IMR-90 (cell line): ENCODE data around the gene MAS1L. TPM values are rescaled to one million over a fixed set of nuclear protein-coding genes. Genes with fewer than 3 reads are reported as not detected.

Experiments used
- ATAC-seq: fragments of 200-7000 bp; cut with Tn5 transposase; 2 replicates; pipeline ENCODE4 v1.9.1; 2020; ENCODE audit warnings: low read depth, mild to moderate bottlenecking, moderate library complexity
- BruUV-seq: library from RNA; stranded (reverse); fragments of 400-500 nt; replicated peaks from 2 replicates; lab custom pipeline; 2021; lab: Mats Ljungman, UMichigan
- CTCF ChIA-PET: fragments of 300-600 bp; formaldehyde crosslinking; extraction: SDS; loops from one replicate; lab custom pipeline; 2021; ENCODE audit warnings: antibody characterized with exemption; lab: Yijun Ruan, JAX
- POLR2A ChIA-PET: fragments of 300-600 bp; sonication (Branson Sonifier 250); formaldehyde crosslinking; loops from one replicate; lab custom pipeline; 2022; ENCODE audit warnings: antibody characterized with exemption; ENCODE audit not compliant: unreplicated experiment; lab: Charles Lee
- DNase-seq: peaks from one replicate; pipeline ENCODE4 v3.0.0; 2013
- H2AFZ ChIP-seq: replicated peaks from 2 replicates; pipeline ENCODE3; 2013; ENCODE audit warnings: low read length, mild to moderate bottlenecking; ENCODE audit not compliant: poor library complexity
- H2AK5ac ChIP-seq: 2 replicates; pipeline ENCODE4 v1.6.1; 2013; ENCODE audit warnings: low read depth, low read length, inconsistent platforms
- H2AK9ac ChIP-seq: replicated peaks from 2 replicates; pipeline ENCODE3; 2013; ENCODE audit warnings: mild to moderate bottlenecking, low read depth, low read length, moderate library complexity; ENCODE audit not compliant: poor library complexity
- H2BK120ac ChIP-seq: 2 replicates; pipeline ENCODE4 v1.6.1; 2013; ENCODE audit warnings: low read depth, low read length, inconsistent platforms
- H2BK15ac ChIP-seq: 3 replicates; pipeline ENCODE4 v1.6.1; 2013; ENCODE audit warnings: low read depth, low read length, inconsistent platforms
- H2BK20ac ChIP-seq: 2 replicates; pipeline ENCODE4 v1.6.1; 2013; ENCODE audit warnings: low read depth, mild to moderate bottlenecking, inconsistent platforms, low read length, moderate library complexity
- H2BK5ac ChIP-seq: 2 replicates; pipeline ENCODE4 v1.6.1; 2013; ENCODE audit warnings: mild to moderate bottlenecking, low read depth, low read length, inconsistent platforms; ENCODE audit not compliant: poor library complexity, severe bottlenecking
- H3K14ac ChIP-seq: replicated peaks from 2 replicates; pipeline ENCODE4 v1.6.1; 2013; ENCODE audit warnings: low read depth, low read length, inconsistent platforms
- H3K18ac ChIP-seq: 2 replicates; pipeline ENCODE4 v1.6.1; 2013; ENCODE audit warnings: low read depth, low read length, control low read depth
- H3K23ac ChIP-seq: 2 replicates; pipeline ENCODE4 v1.6.1; 2013; ENCODE audit warnings: low read depth, low read length, inconsistent platforms
- H3K27ac ChIP-seq: 2 replicates; pipeline ENCODE4 v1.5.1; 2013; ENCODE audit warnings: mild to moderate bottlenecking, control low read depth, low read length; ENCODE audit not compliant: insufficient read depth
- H3K27me3 ChIP-seq: 2 replicates; pipeline ENCODE4 v1.6.1; 2013; ENCODE audit warnings: low read length; ENCODE audit not compliant: control insufficient read depth, insufficient read depth
- H3K36me3 ChIP-seq: 2 replicates; pipeline ENCODE4 v1.6.1; 2013; ENCODE audit warnings: low read length, mixed read lengths; ENCODE audit not compliant: control insufficient read depth, insufficient read depth
- H3K4ac ChIP-seq: 2 replicates; pipeline ENCODE4 v1.6.1; 2013; ENCODE audit warnings: low read depth, low read length, inconsistent platforms
- H3K4me1 ChIP-seq: 2 replicates; pipeline ENCODE4 v1.6.1; 2013; ENCODE audit warnings: low read length, mixed read lengths; ENCODE audit not compliant: control insufficient read depth, insufficient read depth
- H3K4me2 ChIP-seq: 2 replicates; pipeline ENCODE4 v1.6.1; 2013; ENCODE audit warnings: low read depth, mild to moderate bottlenecking, control low read depth, low read length, moderate library complexity
- H3K4me3 ChIP-seq: 2 replicates; pipeline ENCODE4 v1.5.1; 2013; ENCODE audit warnings: low read depth, mild to moderate bottlenecking, control low read depth, low read length, moderate library complexity; ENCODE audit not compliant: insufficient read depth
- H3K56ac ChIP-seq: 2 replicates; pipeline ENCODE4 v1.6.1; 2013; ENCODE audit warnings: low read length, inconsistent platforms; ENCODE audit not compliant: insufficient read depth; ENCODE audit errors: extremely low read depth
- H3K79me1 ChIP-seq, 2 experiments: 2 replicates each; pipeline ENCODE4 v1.6.1; 2013; ENCODE audit warnings: low read length in 2 of 2, inconsistent platforms in 1 of 2, low read depth in 1 of 2
- H3K9ac ChIP-seq: 2 replicates; pipeline ENCODE4 v1.6.1; 2013; ENCODE audit warnings: low read depth, low read length, control low read depth
- H3K9me1 ChIP-seq: 2 replicates; pipeline ENCODE4 v1.6.1; 2013; ENCODE audit warnings: low read length, inconsistent platforms; ENCODE audit not compliant: insufficient read depth
- H3K9me3 ChIP-seq: 2 replicates; pipeline ENCODE4 v1.6.1; 2013; ENCODE audit warnings: low read length; ENCODE audit not compliant: control insufficient read depth, insufficient read depth
- H4K20me1 ChIP-seq: 2 replicates; pipeline ENCODE4 v1.6.1; 2013; ENCODE audit warnings: low read length, inconsistent platforms; ENCODE audit not compliant: insufficient read depth
- H4K5ac ChIP-seq: 2 replicates; pipeline ENCODE4 v1.6.1; 2013; ENCODE audit warnings: mild to moderate bottlenecking, low read depth, low read length, control low read depth
- H4K8ac ChIP-seq, 2 experiments: 2 replicates each; pipeline ENCODE4 v1.6.1; 2013; ENCODE audit warnings: low read depth in 2 of 2, low read length in 2 of 2, control low read depth in 1 of 2, inconsistent platforms in 1 of 2
- H4K91ac ChIP-seq: 2 replicates; pipeline ENCODE4 v1.6.1; 2013; ENCODE audit warnings: low read depth, low read length, inconsistent platforms; ENCODE audit not compliant: insufficient read depth
- BHLHE40 ChIP-seq: fragments of 150-350 bp; IDR thresholded peaks from 2 replicates; pipeline ENCODE4 v1.6.1; 2016; ENCODE audit warnings: mild to moderate bottlenecking, low read depth, low read length
- CEBPB ChIP-seq: IDR thresholded peaks from 2 replicates; pipeline ENCODE4 v1.6.1; 2012; ENCODE audit warnings: low read depth, low read length, improper control_type of control experiment
- CHD1 ChIP-seq: IDR thresholded peaks from 2 replicates; pipeline ENCODE4 v1.6.1; 2012; ENCODE audit warnings: low read depth, low read length, improper control_type of control experiment
- MAFK ChIP-seq: IDR thresholded peaks from 2 replicates; pipeline ENCODE4 v1.6.1; 2012; ENCODE audit warnings: low read depth, low read length, improper control_type of control experiment
- POLR2A ChIP-seq: IDR thresholded peaks from 2 replicates; pipeline ENCODE4 v1.6.1; 2012; ENCODE audit warnings: mild to moderate bottlenecking, low read depth, low read length
- RAD21 ChIP-seq: IDR thresholded peaks from 2 replicates; pipeline ENCODE4 v1.6.1; 2012; ENCODE audit warnings: low read length, improper control_type of control experiment
- RCOR1 ChIP-seq: IDR thresholded peaks from 2 replicates; pipeline ENCODE4 v1.6.1; 2012; ENCODE audit warnings: mild to moderate bottlenecking, low read length, improper control_type of control experiment; ENCODE audit not compliant: insufficient replicate concordance
- SMC3 ChIP-seq: fragments of 150-350 bp; IDR thresholded peaks from 2 replicates; pipeline ENCODE4 v1.6.1; 2016; ENCODE audit warnings: low read depth, mild to moderate bottlenecking, antibody characterized with exemption, low read length, moderate library complexity
- WGBS, 2 experiments: methylation state at CpG; one replicate each; pipeline versions ENCODE4 v1.1.5 to v1.1.7; 2013; ENCODE audit warnings: missing lambda C conversion rate in 2 of 2; ENCODE audit not compliant: insufficient read length in 1 of 2; ENCODE audit errors: extremely low coverage in 2 of 2; 5-methylcytosine and 5-hydroxymethylcytosine counted together
- dilution Hi-C: fragments of 300-500 bp; cut with HindIII; formaldehyde crosslinking; loops from one replicate; pipeline ENCODE4 v1.14.3; 2018; ENCODE audit warnings: low sequenced_read_pairs; ENCODE audit not compliant: unreplicated experiment
- in situ Hi-C: fragments of 300-500 bp; cut with MboI; formaldehyde crosslinking; loops from 3 replicates; pipeline ENCODE4 v1.14.3; 2019; ENCODE audit warnings: low sequenced_read_pairs, inconsistent platforms, mixed read lengths
- intact Hi-C: fragments of 100-400 bp; cut with micrococcal nuclease; formaldehyde crosslinking; loops from 2 replicates; pipeline ENCODE4 v1.10.0; 2022
- polyA plus RNA-seq, 3 experiments: library from polyadenylated mRNA; depleted of rRNA; stranded (reverse); fragments of >200 nt; gene quantifications; 2 replicates each; pipeline ENCODE4 v1.2.3, GENCODE V29; 2012; ENCODE audit warnings: low replicate concordance in 1 of 3
- total RNA-seq: library from RNA; depleted of rRNA; stranded (reverse); fragments of >200 nt; gene quantifications from 2 replicates; pipeline ENCODE4 v1.2.3, GENCODE V29; 2012
- TF ChIP-seq, protein P1 (sequence below): fragments of 150-350 bp; IDR thresholded peaks from 2 replicates; pipeline ENCODE4 v1.6.1; 2016; ENCODE audit warnings: low read depth, mild to moderate bottlenecking, low read length, moderate library complexity, borderline replicate concordance

Gene MAS1L
- total and polyA plus RNA-seq, 2 of the 4 experiments (the other 2 are of a cell fraction), result not detected

DNA sequence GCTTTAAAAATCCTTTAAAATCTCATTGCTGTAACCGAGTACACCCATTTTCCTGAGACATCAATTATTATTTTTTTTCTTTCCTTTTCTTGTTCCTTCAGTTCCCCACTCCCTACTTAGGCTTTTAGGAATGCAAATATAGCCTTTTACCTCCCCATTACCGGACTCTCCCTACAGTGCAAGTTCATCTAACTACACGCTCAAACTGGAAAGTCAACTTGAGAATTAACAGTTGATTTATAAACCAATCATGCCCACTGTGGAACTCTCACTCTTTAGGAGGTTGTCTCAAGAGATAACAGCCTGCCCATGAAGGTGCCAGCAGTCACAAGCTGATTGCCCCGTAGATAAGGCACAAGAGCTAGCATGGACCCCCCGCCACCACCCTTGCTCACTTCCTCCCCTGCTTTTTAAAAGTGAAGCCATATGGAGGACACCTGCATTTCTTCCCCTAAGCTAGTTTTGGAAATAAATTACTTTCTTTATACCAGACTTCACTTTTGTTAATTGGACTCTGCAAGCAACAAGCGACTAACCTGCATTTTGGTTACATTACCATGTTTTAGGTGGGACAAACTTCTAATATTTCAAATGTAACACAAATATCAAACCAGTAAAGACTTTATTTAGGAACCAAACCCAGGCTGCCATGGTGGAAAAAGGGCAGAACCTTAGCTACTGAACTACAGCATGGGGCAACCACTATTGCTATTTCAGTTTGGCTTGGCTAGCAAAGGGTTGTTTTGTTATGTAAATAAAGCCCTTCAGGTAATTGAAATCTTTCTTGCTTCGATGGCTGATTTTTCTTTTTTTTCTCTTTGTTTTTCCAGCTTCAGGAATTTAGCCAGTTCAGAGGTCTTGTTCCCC, 36.9 kb upstream of the MAS1L start:
- dilution Hi-C loops, result no loop called here
- Histone ChIP-seq H2AK9ac (no peak overlapping the region), H3K9me1 (no peaks in the 10 kb centered on the region), H3K27ac (no peak overlapping the region), H3K4me3 (no peak overlapping the region), H3K27me3 (no peaks in the 10 kb centered on the region), H3K4me1 (no peaks in the 10 kb centered on the region), H2BK120ac (no peak overlapping the region), H2BK5ac (no peak overlapping the region), H3K4ac (no peak overlapping the region), H3K23ac (no peak overlapping the region), H4K8ac (no peak overlapping the region), H3K9me3 (peaks cover 3% of the 10 kb centered on the region; the same call in 1 of the 2 replicates), H2BK15ac (no peak overlapping the region), H4K91ac (no peak overlapping the region), H2AK5ac (no peak overlapping the region), H4K5ac (no peak overlapping the region), H3K4me2 (no peak overlapping the region), H2AFZ (no peak overlapping the region), H3K9ac (no peak overlapping the region), H3K79me1 (no peaks in the 10 kb centered on the region), H3K36me3 (no peaks in the 10 kb centered on the region), H3K56ac (no peak overlapping the region), H3K18ac (no peak overlapping the region), H4K20me1 (no peaks in the 10 kb centered on the region), H2BK20ac (no peak overlapping the region), H3K14ac (no peak overlapping the region)
- intact Hi-C loops, result no loop called here
- in situ Hi-C loops, result no loop called here
- DNase-seq (no peak), ATAC-seq (no peak)
- WGBS, 2 experiments, result 49% methylated on average over 2 of the region's 7 CpGs; no CpG with 5 or more reads in 1 of the 2 experiments
- POLR2A ChIA-PET, result no interaction called here
- no TSS peak for BruUV-seq
- TF ChIP-seq RAD21 (no peak), POLR2A (no peak), MAFK (no peak), CEBPB (no peak), CHD1 (no peak), SMC3 (no peak), BHLHE40 (no peak), RCOR1 (no peak)
- TF ChIP-seq, protein P1, sequence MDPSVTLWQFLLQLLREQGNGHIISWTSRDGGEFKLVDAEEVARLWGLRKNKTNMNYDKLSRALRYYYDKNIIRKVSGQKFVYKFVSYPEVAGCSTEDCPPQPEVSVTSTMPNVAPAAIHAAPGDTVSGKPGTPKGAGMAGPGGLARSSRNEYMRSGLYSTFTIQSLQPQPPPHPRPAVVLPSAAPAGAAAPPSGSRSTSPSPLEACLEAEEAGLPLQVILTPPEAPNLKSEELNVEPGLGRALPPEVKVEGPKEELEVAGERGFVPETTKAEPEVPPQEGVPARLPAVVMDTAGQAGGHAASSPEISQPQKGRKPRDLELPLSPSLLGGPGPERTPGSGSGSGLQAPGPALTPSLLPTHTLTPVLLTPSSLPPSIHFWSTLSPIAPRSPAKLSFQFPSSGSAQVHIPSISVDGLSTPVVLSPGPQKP, result no peak
- CTCF ChIA-PET, result no interaction called here
